HG02973 (cell line): ENCODE data around the gene PNLIP.

ENCODE experiments used
- ATAC-seq: cut with Tn5 transposase; IDR thresholded peaks from one replicate; pipeline ENCODE4 v1.9.1; 2021; ENCODE audit warnings: moderate library complexity; ENCODE audit not compliant: unreplicated experiment

The PNLIP gene

GRCh38 chr10:116613471-116613870 is 67.7 kb downstream of the PNLIP start:
- ATAC-seq, result no peak

GRCh38 chr10:116614796-116615195 is 69.1 kb downstream of the PNLIP start:
- no peak for ATAC-seq

- no peak for ATAC-seq
These were observed 69.6 kb downstream of the PNLIP start for GRCh38 chr10:116615199-116615776.
